IMR-90 (cell line): ENCODE data around the gene HRC. TPM values are rescaled to one million over a fixed set of nuclear protein-coding genes. Genes with fewer than 3 reads are reported as not detected.

ENCODE experiments used
- ATAC-seq: fragments of 200-7000 bp; cut with Tn5 transposase; 2 replicates; pipeline ENCODE4 v1.9.1; 2020; ENCODE audit warnings: low read depth, mild to moderate bottlenecking, moderate library complexity
- BruUV-seq: library from RNA; stranded (reverse); fragments of 400-500 nt; replicated peaks from 2 replicates; lab custom pipeline; 2021; lab: Mats Ljungman, UMichigan
- CTCF ChIA-PET: fragments of 300-600 bp; formaldehyde crosslinking; extraction: SDS; loops from one replicate; lab custom pipeline; 2021; ENCODE audit warnings: antibody characterized with exemption; lab: Yijun Ruan, JAX
- POLR2A ChIA-PET: fragments of 300-600 bp; sonication (Branson Sonifier 250); formaldehyde crosslinking; loops from one replicate; lab custom pipeline; 2022; ENCODE audit warnings: antibody characterized with exemption; ENCODE audit not compliant: unreplicated experiment; lab: Charles Lee
- DNase-seq: peaks from one replicate; pipeline ENCODE4 v3.0.0; 2013
- H2AFZ ChIP-seq: replicated peaks from 2 replicates; pipeline ENCODE3; 2013; ENCODE audit warnings: low read length, mild to moderate bottlenecking; ENCODE audit not compliant: poor library complexity
- H2AK5ac ChIP-seq: 2 replicates; pipeline ENCODE4 v1.6.1; 2013; ENCODE audit warnings: low read depth, low read length, inconsistent platforms
- H2AK9ac ChIP-seq: replicated peaks from 2 replicates; pipeline ENCODE3; 2013; ENCODE audit warnings: mild to moderate bottlenecking, low read depth, low read length, moderate library complexity; ENCODE audit not compliant: poor library complexity
- H2BK120ac ChIP-seq: 2 replicates; pipeline ENCODE4 v1.6.1; 2013; ENCODE audit warnings: low read depth, low read length, inconsistent platforms
- H2BK15ac ChIP-seq: 3 replicates; pipeline ENCODE4 v1.6.1; 2013; ENCODE audit warnings: low read depth, low read length, inconsistent platforms
- H2BK20ac ChIP-seq: 2 replicates; pipeline ENCODE4 v1.6.1; 2013; ENCODE audit warnings: low read depth, mild to moderate bottlenecking, inconsistent platforms, low read length, moderate library complexity
- H2BK5ac ChIP-seq: 2 replicates; pipeline ENCODE4 v1.6.1; 2013; ENCODE audit warnings: mild to moderate bottlenecking, low read depth, low read length, inconsistent platforms; ENCODE audit not compliant: poor library complexity, severe bottlenecking
- H3K14ac ChIP-seq: replicated peaks from 2 replicates; pipeline ENCODE4 v1.6.1; 2013; ENCODE audit warnings: low read depth, low read length, inconsistent platforms
- H3K18ac ChIP-seq: 2 replicates; pipeline ENCODE4 v1.6.1; 2013; ENCODE audit warnings: low read depth, low read length, control low read depth
- H3K23ac ChIP-seq: 2 replicates; pipeline ENCODE4 v1.6.1; 2013; ENCODE audit warnings: low read depth, low read length, inconsistent platforms
- H3K27ac ChIP-seq: 2 replicates; pipeline ENCODE4 v1.5.1; 2013; ENCODE audit warnings: mild to moderate bottlenecking, control low read depth, low read length; ENCODE audit not compliant: insufficient read depth
- H3K27me3 ChIP-seq: 2 replicates; pipeline ENCODE4 v1.6.1; 2013; ENCODE audit warnings: low read length; ENCODE audit not compliant: control insufficient read depth, insufficient read depth
- H3K36me3 ChIP-seq: 2 replicates; pipeline ENCODE4 v1.6.1; 2013; ENCODE audit warnings: low read length, mixed read lengths; ENCODE audit not compliant: control insufficient read depth, insufficient read depth
- H3K4ac ChIP-seq: 2 replicates; pipeline ENCODE4 v1.6.1; 2013; ENCODE audit warnings: low read depth, low read length, inconsistent platforms
- H3K4me1 ChIP-seq: 2 replicates; pipeline ENCODE4 v1.6.1; 2013; ENCODE audit warnings: low read length, mixed read lengths; ENCODE audit not compliant: control insufficient read depth, insufficient read depth
- H3K4me2 ChIP-seq: 2 replicates; pipeline ENCODE4 v1.6.1; 2013; ENCODE audit warnings: low read depth, mild to moderate bottlenecking, control low read depth, low read length, moderate library complexity
- H3K4me3 ChIP-seq: 2 replicates; pipeline ENCODE4 v1.5.1; 2013; ENCODE audit warnings: low read depth, mild to moderate bottlenecking, control low read depth, low read length, moderate library complexity; ENCODE audit not compliant: insufficient read depth
- H3K56ac ChIP-seq: 2 replicates; pipeline ENCODE4 v1.6.1; 2013; ENCODE audit warnings: low read length, inconsistent platforms; ENCODE audit not compliant: insufficient read depth; ENCODE audit errors: extremely low read depth
- H3K79me1 ChIP-seq, 2 experiments: 2 replicates each; pipeline ENCODE4 v1.6.1; 2013; ENCODE audit warnings: low read length in 2 of 2, inconsistent platforms in 1 of 2, low read depth in 1 of 2
- H3K9ac ChIP-seq: 2 replicates; pipeline ENCODE4 v1.6.1; 2013; ENCODE audit warnings: low read depth, low read length, control low read depth
- H3K9me1 ChIP-seq: 2 replicates; pipeline ENCODE4 v1.6.1; 2013; ENCODE audit warnings: low read length, inconsistent platforms; ENCODE audit not compliant: insufficient read depth
- H3K9me3 ChIP-seq: 2 replicates; pipeline ENCODE4 v1.6.1; 2013; ENCODE audit warnings: low read length; ENCODE audit not compliant: control insufficient read depth, insufficient read depth
- H4K20me1 ChIP-seq: 2 replicates; pipeline ENCODE4 v1.6.1; 2013; ENCODE audit warnings: low read length, inconsistent platforms; ENCODE audit not compliant: insufficient read depth
- H4K5ac ChIP-seq: 2 replicates; pipeline ENCODE4 v1.6.1; 2013; ENCODE audit warnings: mild to moderate bottlenecking, low read depth, low read length, control low read depth
- H4K8ac ChIP-seq, 2 experiments: 2 replicates each; pipeline ENCODE4 v1.6.1; 2013; ENCODE audit warnings: low read depth in 2 of 2, low read length in 2 of 2, control low read depth in 1 of 2, inconsistent platforms in 1 of 2
- H4K91ac ChIP-seq: 2 replicates; pipeline ENCODE4 v1.6.1; 2013; ENCODE audit warnings: low read depth, low read length, inconsistent platforms; ENCODE audit not compliant: insufficient read depth
- MAZ ChIP-seq: IDR thresholded peaks from 2 replicates; pipeline ENCODE4 v1.6.1; 2012; ENCODE audit warnings: low read depth, mild to moderate bottlenecking, low read length, improper control_type of control experiment, moderate library complexity, borderline replicate concordance
- NFE2L2 ChIP-seq: fragments of 150-350 bp; IDR thresholded peaks from 2 replicates; pipeline ENCODE4 v1.6.1; 2016; ENCODE audit warnings: low read depth, mild to moderate bottlenecking, low read length
- WGBS, 2 experiments: methylation state at CpG; one replicate each; pipeline versions ENCODE4 v1.1.5 to v1.1.7; 2013; ENCODE audit warnings: missing lambda C conversion rate in 2 of 2; ENCODE audit not compliant: insufficient read length in 1 of 2; ENCODE audit errors: extremely low coverage in 2 of 2; 5-methylcytosine and 5-hydroxymethylcytosine counted together
- dilution Hi-C: fragments of 300-500 bp; cut with HindIII; formaldehyde crosslinking; loops from one replicate; pipeline ENCODE4 v1.14.3; 2018; ENCODE audit warnings: low sequenced_read_pairs; ENCODE audit not compliant: unreplicated experiment
- in situ Hi-C: fragments of 300-500 bp; cut with MboI; formaldehyde crosslinking; loops from 3 replicates; pipeline ENCODE4 v1.14.3; 2019; ENCODE audit warnings: low sequenced_read_pairs, inconsistent platforms, mixed read lengths
- intact Hi-C: fragments of 100-400 bp; cut with micrococcal nuclease; formaldehyde crosslinking; loops from 2 replicates; pipeline ENCODE4 v1.10.0; 2022
- polyA plus RNA-seq, 3 experiments: library from polyadenylated mRNA; depleted of rRNA; stranded (reverse); fragments of >200 nt; gene quantifications; 2 replicates each; pipeline ENCODE4 v1.2.3, GENCODE V29; 2012; ENCODE audit warnings: low replicate concordance in 1 of 3
- total RNA-seq: library from RNA; depleted of rRNA; stranded (reverse); fragments of >200 nt; gene quantifications from 2 replicates; pipeline ENCODE4 v1.2.3, GENCODE V29; 2012

HRC gene
- total and polyA plus RNA-seq, 2 of the 4 experiments (the other 2 are of a cell fraction), result 0.03 TPM; not detected in 1

GRCh38 chr19:49120325-49120683 lies 34.9 kb downstream of the HRC start:
- BruUV-seq, result no TSS peak
- H3K23ac ChIP-seq, result no peak overlapping the region
- 13% methylated on average over 13 of the region's 16 CpGs; no CpG with 5 or more reads in 1 of the 2 experiments for WGBS, 2 experiments
- peak overlapping the region; percentile 81 for H2AK9ac ChIP-seq
- intact Hi-C loops (no loop called here), dilution Hi-C loops (no loop called here), in situ Hi-C loops (no loop called here)
- no peak overlapping the region for H2BK5ac ChIP-seq
- H4K5ac ChIP-seq, result no peak overlapping the region
- no peak for ATAC-seq
- TF ChIP-seq MAZ (no peak), NFE2L2 (no peak)
- peaks cover 12% of the 10 kb centered on the region for H3K27me3 ChIP-seq
- H3K4ac ChIP-seq, result no peak overlapping the region
- peaks cover 4% of the 10 kb centered on the region; the same call in 1 of the 2 replicates for H3K4me1 ChIP-seq
- H3K4me2 ChIP-seq, result no peak overlapping the region
- CTCF ChIA-PET, result interaction anchor here (1.3 kb wide), 1 partner anchor 26 kb away, joined by 4 read pairs; no protein-coding TSS in a partner anchor
- no peak overlapping the region for H2BK120ac ChIP-seq
- no peak for DNase-seq
- H3K56ac ChIP-seq, result no peak overlapping the region
- peaks cover 3% of the 10 kb centered on the region; the same call in 1 of the 2 replicates for H4K20me1 ChIP-seq
- no peak overlapping the region for H2AFZ ChIP-seq
- no peak overlapping the region for H4K91ac ChIP-seq
- H3K79me1 ChIP-seq, result peaks cover 0 to 26% of the 10 kb centered on the region in 2 experiments; a peak in 2 of 4 replicates
- POLR2A ChIA-PET, result no interaction called here
- no peak overlapping the region for H2AK5ac ChIP-seq
- H3K18ac ChIP-seq, result no peak overlapping the region
- H3K14ac ChIP-seq, result no peak overlapping the region
- no peak overlapping the region for H3K27ac ChIP-seq
- H4K8ac ChIP-seq, result no peak overlapping the region
- no peak overlapping the region for H3K4me3 ChIP-seq
- no peak overlapping the region for H3K9ac ChIP-seq
- no peak overlapping the region for H2BK20ac ChIP-seq
- no peaks in the 10 kb centered on the region for H3K36me3 ChIP-seq
- H3K9me1 ChIP-seq, result peaks cover 11% of the 10 kb centered on the region
- no peak overlapping the region for H2BK15ac ChIP-seq
- H3K9me3 ChIP-seq, result no peaks in the 10 kb centered on the region
